HL-60 (cell line): ENCODE data around the gene GLRA3.

Experiments
- POLR2AphosphoS5 ChIP-seq: IDR thresholded peaks from 2 replicates; pipeline ENCODE4 v1.6.1; 2012; ENCODE audit warnings: low read depth
- TF ChIP-seq, protein P1 (sequence below): IDR thresholded peaks from one replicate; pipeline ENCODE4 v1.5.1; 2011; ENCODE audit warnings: low read length, control low read depth, inconsistent platforms; ENCODE audit not compliant: insufficient read depth

DNA sequence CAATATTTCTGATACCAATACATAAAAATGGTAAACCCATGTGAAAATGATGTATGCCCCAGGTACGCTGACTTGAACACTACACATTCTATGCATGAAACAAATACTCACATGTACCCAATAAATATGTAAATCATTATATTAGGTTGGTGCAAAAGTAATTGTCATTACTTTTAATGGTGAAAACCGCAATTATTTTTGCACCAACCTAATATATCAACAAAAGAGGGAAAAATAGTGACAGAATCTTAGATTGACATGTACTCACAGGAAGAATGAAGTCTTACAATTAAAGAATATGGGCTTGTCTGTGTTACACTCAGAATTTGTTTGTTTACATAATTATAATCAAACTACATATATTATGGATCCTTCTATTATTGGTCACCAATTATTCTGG, 82.3 kb downstream of the GLRA3 start:
- TF ChIP-seq, protein P1, sequence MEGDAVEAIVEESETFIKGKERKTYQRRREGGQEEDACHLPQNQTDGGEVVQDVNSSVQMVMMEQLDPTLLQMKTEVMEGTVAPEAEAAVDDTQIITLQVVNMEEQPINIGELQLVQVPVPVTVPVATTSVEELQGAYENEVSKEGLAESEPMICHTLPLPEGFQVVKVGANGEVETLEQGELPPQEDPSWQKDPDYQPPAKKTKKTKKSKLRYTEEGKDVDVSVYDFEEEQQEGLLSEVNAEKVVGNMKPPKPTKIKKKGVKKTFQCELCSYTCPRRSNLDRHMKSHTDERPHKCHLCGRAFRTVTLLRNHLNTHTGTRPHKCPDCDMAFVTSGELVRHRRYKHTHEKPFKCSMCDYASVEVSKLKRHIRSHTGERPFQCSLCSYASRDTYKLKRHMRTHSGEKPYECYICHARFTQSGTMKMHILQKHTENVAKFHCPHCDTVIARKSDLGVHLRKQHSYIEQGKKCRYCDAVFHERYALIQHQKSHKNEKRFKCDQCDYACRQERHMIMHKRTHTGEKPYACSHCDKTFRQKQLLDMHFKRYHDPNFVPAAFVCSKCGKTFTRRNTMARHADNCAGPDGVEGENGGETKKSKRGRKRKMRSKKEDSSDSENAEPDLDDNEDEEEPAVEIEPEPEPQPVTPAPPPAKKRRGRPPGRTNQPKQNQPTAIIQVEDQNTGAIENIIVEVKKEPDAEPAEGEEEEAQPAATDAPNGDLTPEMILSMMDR: no peak
- no peak for TF ChIP-seq POLR2AphosphoS5
